Measurements from ENCODE around the gene CTNNA2.

DNA sequence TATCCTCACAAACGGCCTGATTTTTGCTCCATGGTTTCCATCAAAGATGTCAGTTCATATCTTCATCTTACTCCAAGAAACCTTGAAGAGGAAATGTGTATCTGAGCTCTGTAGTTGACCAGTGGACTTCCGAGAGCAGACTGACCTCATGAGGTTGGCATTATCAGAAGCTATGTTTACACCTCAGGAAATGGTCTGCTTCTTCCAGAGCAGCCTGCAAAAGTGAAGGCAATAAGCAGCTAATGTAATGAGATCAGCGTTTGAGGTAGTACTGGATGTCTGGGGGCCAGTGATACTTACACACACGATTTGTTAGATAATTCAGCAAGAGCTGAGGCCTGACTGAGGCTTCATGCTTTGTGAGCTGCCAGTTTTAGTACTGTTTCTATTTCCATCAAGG, 602.0 kb downstream of the CTNNA2 start:
- TF ChIP-seq, protein P1, sequence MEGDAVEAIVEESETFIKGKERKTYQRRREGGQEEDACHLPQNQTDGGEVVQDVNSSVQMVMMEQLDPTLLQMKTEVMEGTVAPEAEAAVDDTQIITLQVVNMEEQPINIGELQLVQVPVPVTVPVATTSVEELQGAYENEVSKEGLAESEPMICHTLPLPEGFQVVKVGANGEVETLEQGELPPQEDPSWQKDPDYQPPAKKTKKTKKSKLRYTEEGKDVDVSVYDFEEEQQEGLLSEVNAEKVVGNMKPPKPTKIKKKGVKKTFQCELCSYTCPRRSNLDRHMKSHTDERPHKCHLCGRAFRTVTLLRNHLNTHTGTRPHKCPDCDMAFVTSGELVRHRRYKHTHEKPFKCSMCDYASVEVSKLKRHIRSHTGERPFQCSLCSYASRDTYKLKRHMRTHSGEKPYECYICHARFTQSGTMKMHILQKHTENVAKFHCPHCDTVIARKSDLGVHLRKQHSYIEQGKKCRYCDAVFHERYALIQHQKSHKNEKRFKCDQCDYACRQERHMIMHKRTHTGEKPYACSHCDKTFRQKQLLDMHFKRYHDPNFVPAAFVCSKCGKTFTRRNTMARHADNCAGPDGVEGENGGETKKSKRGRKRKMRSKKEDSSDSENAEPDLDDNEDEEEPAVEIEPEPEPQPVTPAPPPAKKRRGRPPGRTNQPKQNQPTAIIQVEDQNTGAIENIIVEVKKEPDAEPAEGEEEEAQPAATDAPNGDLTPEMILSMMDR (IDR thresholded peaks at IDR 0.05) = no peak
- TF ChIP-seq EZH2phosphoT487 (IDR thresholded peaks at IDR 0.05) (no peak), EZH2 (IDR thresholded peaks at IDR 0.05) (no peak)

All from neural progenitor cell (in vitro differentiated cells).